MM.1S (cell line): Measurements from ENCODE around the gene WDR62.

Experiments used
- EZH2phosphoT487 ChIP-seq: fragments of 300-600 bp; sonication (generic); IDR thresholded peaks from 2 replicates; pipeline ENCODE4 v1.6.1; 2018; ENCODE audit warnings: antibody characterized with exemption, low read length
- TF ChIP-seq, protein P1 (sequence below): fragments of 300-600 bp; sonication (generic); IDR thresholded peaks from 2 replicates; pipeline ENCODE4 v1.5.1; 2016; ENCODE audit warnings: antibody characterized with exemption, low read length, mixed read lengths

DNA sequence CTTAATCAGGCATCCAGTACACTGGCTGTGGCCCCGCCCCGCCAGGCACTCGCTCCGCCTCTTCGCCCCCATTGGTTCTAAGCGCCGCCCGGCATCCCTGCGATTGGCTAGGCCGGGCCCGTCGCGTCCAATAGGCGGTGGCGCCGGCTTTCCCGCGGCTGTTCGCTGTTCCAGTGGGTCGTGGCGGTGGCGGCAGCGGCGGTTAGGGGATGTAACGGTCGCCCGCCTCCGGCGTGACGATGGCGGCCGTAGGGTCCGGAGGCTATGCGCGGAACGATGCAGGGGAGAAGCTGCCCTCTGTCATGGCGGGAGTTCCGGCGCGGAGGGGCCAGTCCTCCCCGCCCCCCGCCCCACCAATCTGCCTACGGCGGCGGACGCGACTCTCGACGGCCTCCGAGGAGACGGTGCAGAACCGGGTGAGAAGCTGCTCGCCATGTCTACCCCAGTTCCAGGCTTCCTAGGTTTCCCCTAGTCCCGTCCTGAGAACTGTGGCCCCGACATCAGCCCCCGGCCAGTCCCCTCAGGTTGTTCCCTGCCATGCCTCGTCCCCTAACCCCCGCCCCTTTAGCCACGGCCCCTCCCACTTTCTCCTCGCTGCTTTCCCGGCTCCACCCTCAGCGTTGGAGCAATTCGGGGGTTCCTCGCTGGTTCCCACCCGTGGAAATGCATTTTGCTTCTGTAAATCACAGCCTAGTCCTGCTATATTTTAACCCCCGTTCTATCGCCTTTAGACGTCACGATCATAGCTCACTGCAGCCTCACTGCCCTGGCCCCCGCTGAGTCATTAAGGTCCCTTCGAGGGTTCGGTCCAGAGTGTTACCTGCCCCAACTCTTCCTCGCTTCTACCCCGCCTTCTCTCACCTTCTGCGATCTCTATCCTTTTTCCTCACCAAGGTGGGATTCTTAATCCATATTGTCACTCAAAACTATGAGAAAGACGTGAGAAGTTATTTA lies at the start of gene WDR62:
- TF ChIP-seq, protein P1, sequence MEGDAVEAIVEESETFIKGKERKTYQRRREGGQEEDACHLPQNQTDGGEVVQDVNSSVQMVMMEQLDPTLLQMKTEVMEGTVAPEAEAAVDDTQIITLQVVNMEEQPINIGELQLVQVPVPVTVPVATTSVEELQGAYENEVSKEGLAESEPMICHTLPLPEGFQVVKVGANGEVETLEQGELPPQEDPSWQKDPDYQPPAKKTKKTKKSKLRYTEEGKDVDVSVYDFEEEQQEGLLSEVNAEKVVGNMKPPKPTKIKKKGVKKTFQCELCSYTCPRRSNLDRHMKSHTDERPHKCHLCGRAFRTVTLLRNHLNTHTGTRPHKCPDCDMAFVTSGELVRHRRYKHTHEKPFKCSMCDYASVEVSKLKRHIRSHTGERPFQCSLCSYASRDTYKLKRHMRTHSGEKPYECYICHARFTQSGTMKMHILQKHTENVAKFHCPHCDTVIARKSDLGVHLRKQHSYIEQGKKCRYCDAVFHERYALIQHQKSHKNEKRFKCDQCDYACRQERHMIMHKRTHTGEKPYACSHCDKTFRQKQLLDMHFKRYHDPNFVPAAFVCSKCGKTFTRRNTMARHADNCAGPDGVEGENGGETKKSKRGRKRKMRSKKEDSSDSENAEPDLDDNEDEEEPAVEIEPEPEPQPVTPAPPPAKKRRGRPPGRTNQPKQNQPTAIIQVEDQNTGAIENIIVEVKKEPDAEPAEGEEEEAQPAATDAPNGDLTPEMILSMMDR = no peak
- TF ChIP-seq EZH2phosphoT487 = no peak
